CD8-positive, alpha-beta memory T cell (primary cell): ENCODE measurements around the gene KLHDC3. TPM values are rescaled to one million over a fixed set of nuclear protein-coding genes. Genes with fewer than 3 reads are reported as not detected.

Experiments
- CTCF ChIA-PET: fragments of 350-600 bp; sonication (Branson Sonifier 250); formaldehyde crosslinking; loops from one replicate; lab custom pipeline; 2021; ENCODE audit warnings: antibody characterized with exemption; lab: Charles Lee
- POLR2A ChIA-PET: fragments of 350-600 bp; sonication (Branson Sonifier 250); formaldehyde crosslinking; loops from one replicate; lab custom pipeline; 2021; ENCODE audit warnings: antibody characterized with exemption; lab: Charles Lee
- DNase-seq, 5 donors: peaks; one replicate each; pipeline versions ENCODE4 v3.0.0 to v3.0.0-alpha.2; 2020 to 2022; ENCODE audit warnings: mixed read lengths in 1 of 5
- H3K27ac ChIP-seq: one replicate; pipeline ENCODE4 v1.7.0; 2013; ENCODE audit warnings: low read depth, mild to moderate bottlenecking, low read length, moderate library complexity
- H3K27me3 ChIP-seq: 2 replicates; pipeline ENCODE4 v1.7.0; 2013; ENCODE audit warnings: low read length, mild to moderate bottlenecking; ENCODE audit not compliant: insufficient read depth, poor library complexity, severe bottlenecking
- H3K36me3 ChIP-seq: 2 replicates; pipeline ENCODE4 v1.7.0; 2013; ENCODE audit warnings: mild to moderate bottlenecking, low read length, moderate library complexity; ENCODE audit not compliant: insufficient read depth
- H3K4me1 ChIP-seq: 2 replicates; pipeline ENCODE4 v1.7.0; 2013; ENCODE audit warnings: mild to moderate bottlenecking, low read length, moderate library complexity; ENCODE audit not compliant: insufficient read depth
- H3K4me3 ChIP-seq: 2 replicates; pipeline ENCODE4 v1.7.0; 2013; ENCODE audit warnings: mild to moderate bottlenecking, low read length
- H3K9me3 ChIP-seq: 2 replicates; pipeline ENCODE4 v1.7.0; 2013; ENCODE audit warnings: mild to moderate bottlenecking, low read length
- H3K27ac Mint-ChIP-seq, 8 donors: one replicate each; pipeline ENCODE4 v1.8.0; 2020 to 2021; ENCODE audit warnings: mixed read lengths in 8 of 8, mild to moderate bottlenecking in 6 of 8, inconsistent platforms in 3 of 8, moderate library complexity in 3 of 8
- H3K27me3 Mint-ChIP-seq, 2 donors: one replicate each; pipeline ENCODE4 v1.8.0; 2020 to 2021; ENCODE audit warnings: mixed read lengths in 2 of 2, mild to moderate bottlenecking in 1 of 2, moderate library complexity in 1 of 2
- H3K36me3 Mint-ChIP-seq, 3 donors: one replicate each; pipeline ENCODE4 v1.8.0; 2020 to 2021; ENCODE audit warnings: mixed read lengths in 3 of 3, inconsistent platforms in 1 of 3, mild to moderate bottlenecking in 1 of 3
- H3K4me1 Mint-ChIP-seq, 3 donors: one replicate each; pipeline ENCODE4 v1.8.0; 2020 to 2021; ENCODE audit warnings: mixed read lengths in 3 of 3, inconsistent platforms in 1 of 3, mild to moderate bottlenecking in 1 of 3
- H3K4me3 Mint-ChIP-seq, 7 donors: one replicate each; pipeline ENCODE4 v1.8.0; 2020 to 2021; ENCODE audit warnings: mixed read lengths in 7 of 7, mild to moderate bottlenecking in 6 of 7, moderate library complexity in 4 of 7, inconsistent platforms in 2 of 7
- H3K9me3 Mint-ChIP-seq, 5 donors: one replicate each; pipeline ENCODE4 v1.8.0; 2020 to 2022; ENCODE audit warnings: mixed read lengths in 5 of 5, mild to moderate bottlenecking in 3 of 5, moderate library complexity in 2 of 5, inconsistent platforms in 1 of 5
- polyA plus RNA-seq: library from polyadenylated mRNA; unstranded; fragments of 300-500 nt; fragmentation: Illumina TruSeq; gene quantifications from one replicate; pipeline ENCODE4 v1.2.3, GENCODE V29; 2021
- total RNA-seq, 2 experiments: library from RNA; stranded (reverse); gene quantifications; one replicate each; pipeline ENCODE4 v1.2.3, GENCODE V29; 2021

Gene KLHDC3
- total and polyA plus RNA-seq, 3 experiments from 2014 or later = 73.5 to 90.7 (median 74.1) TPM

GRCh38 chr6:42979523-42980177 lies 34.4 kb upstream of the KLHDC3 start:
- no peaks in the 10 kb centered on the region for H3K36me3 ChIP-seq
- DNase-seq = peak in 1 of 5 donors; percentile 18
- Mint-ChIP-seq H3K4me3 (peak overlapping the region; percentile 85 to 96 (median 94)), H3K36me3 (peaks cover 0 to 20% (median 2%) of the 10 kb centered on the region in 3 donors), H3K27ac (peak overlapping the region; percentile 94 to 99 (median 97)), H3K4me1 (peaks cover 39 to 62% (median 52%) of the 10 kb centered on the region in 3 donors), H3K27me3 (no peaks in the 10 kb centered on the region), H3K9me3 (no peaks in the 10 kb centered on the region)
- peak overlapping the region; percentile 79 for H3K27ac ChIP-seq
- no peaks in the 10 kb centered on the region for H3K9me3 ChIP-seq
- ChIA-PET CTCF (interaction anchor here (1.0 to 2.3 kb wide), 7 partner anchors 8 to 447 kb away, joined by 3 to 16 read pairs (median 4); partner anchors contain the start of genes ABCC10 and CNPY3), POLR2A (interaction anchor here (0.8 to 2.5 kb wide), 14 partner anchors 12 to 1245 kb away, joined by 3 to 50 read pairs (median 5); partner anchors contain the start of genes CNPY3, KLC4, KLHDC3 and MEA1)
- H3K4me1 ChIP-seq = peaks cover 47% of the 10 kb centered on the region
- no peaks in the 10 kb centered on the region for H3K27me3 ChIP-seq
- peak overlapping the region; percentile 80 for H3K4me3 ChIP-seq

- Mint-ChIP-seq H3K9me3 (no peaks in the 10 kb centered on the region), H3K4me3 (peak overlapping the region in 5 of 7 donors; percentile 8 to 65 (median 59)), H3K27me3 (no peaks in the 10 kb centered on the region), H3K36me3 (peaks cover 0 to 19% (median 1%) of the 10 kb centered on the region in 3 donors), H3K4me1 (peaks cover 52 to 64% (median 58%) of the 10 kb centered on the region in 3 donors), H3K27ac (peak overlapping the region; percentile 24 to 93 (median 76))
- Histone ChIP-seq H3K36me3 (no peaks in the 10 kb centered on the region), H3K27me3 (no peaks in the 10 kb centered on the region), H3K4me3 (no peak overlapping the region), H3K4me1 (peaks cover 54% of the 10 kb centered on the region), H3K9me3 (no peaks in the 10 kb centered on the region), H3K27ac (no peak overlapping the region)
- CTCF ChIA-PET = no interaction called here
- DNase-seq = no peak
- POLR2A ChIA-PET = interaction anchor here (0.7 kb wide), 1 partner anchor 32 kb away, joined by 3 read pairs; the partner anchor contains the start of gene KLHDC3
Measured at GRCh38 chr6:42981836-42982235, 32.2 kb upstream of the KLHDC3 start.

- peak within 1 kb of the TSS; percentile 88 for H3K4me3 ChIP-seq
- peak within 1 kb of the TSS; percentile 90 to 98 (median 96) for H3K27ac Mint-ChIP-seq
- no peaks in the 10 kb centered on the region for H3K9me3 Mint-ChIP-seq
- peak within 1 kb of the TSS; percentile 87 for H3K27ac ChIP-seq
- H3K36me3 ChIP-seq = peaks cover 5% of the 10 kb centered on the region
- ChIA-PET CTCF (interaction anchor here (1.0 to 1.9 kb wide), 7 partner anchors 25 to 270 kb away, joined by 3 to 17 read pairs (median 7); partner anchors contain the start of genes CNPY3, KLHDC3 and MEA1), POLR2A (interaction anchor here (0.5 to 2.1 kb wide), 12 partner anchors 9 to 1894 kb away, joined by 3 to 45 read pairs (median 4); partner anchors contain the start of genes CNPY3, GNMT, KLC4 and KLHDC3)
- no peaks in the 10 kb centered on the region for H3K27me3 ChIP-seq
- peak; percentile 93 to 98 (median 97) for DNase-seq
- H3K27me3 Mint-ChIP-seq = peaks cover 0 to 2% of the 10 kb centered on the region in 2 donors
- H3K4me1 ChIP-seq = peaks cover 53% of the 10 kb centered on the region
- no peaks in the 10 kb centered on the region for H3K9me3 ChIP-seq
- peaks cover 0 to 26% (median 0%) of the 10 kb centered on the region in 3 donors for H3K36me3 Mint-ChIP-seq
- peaks cover 59 to 73% (median 60%) of the 10 kb centered on the region in 3 donors for H3K4me1 Mint-ChIP-seq
- peak within 1 kb of the TSS; percentile 82 to 96 (median 93) for H3K4me3 Mint-ChIP-seq
Measured at GRCh38 chr6:42984001-42984923, 29.8 kb upstream of the KLHDC3 start, which contains the start of gene PPP2R5D. TSS of gene PPP2R5D (plus strand) at chr6:42984570. CDS start at chr6:42984678, 108 bp downstream.

DNA sequence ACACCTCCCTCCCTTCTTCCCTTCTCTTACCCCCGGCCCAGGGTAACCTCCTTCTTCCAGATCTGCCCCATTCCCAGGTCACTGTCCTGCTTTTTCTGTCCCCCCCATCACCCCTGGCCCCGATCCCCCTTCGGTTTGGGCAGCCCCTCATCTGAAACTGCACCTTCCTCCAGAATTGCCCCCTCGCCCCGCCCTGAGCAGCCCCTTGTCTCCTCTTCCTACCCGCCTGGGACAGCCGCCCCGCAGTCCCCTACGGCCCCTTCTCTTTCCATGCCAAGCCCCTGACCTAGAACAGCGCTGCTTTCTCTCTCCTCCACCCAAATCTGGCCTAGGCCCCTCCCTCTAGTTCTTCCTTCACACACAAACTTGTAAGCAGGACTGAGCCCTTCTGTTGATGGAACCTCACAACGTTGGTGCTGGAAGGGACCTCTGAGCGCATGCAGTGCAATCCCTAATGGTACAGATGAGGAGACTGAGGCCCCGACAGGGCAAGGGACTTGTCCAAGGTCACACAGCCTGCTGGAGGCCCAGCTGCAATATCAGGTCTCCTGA lies 29.0 kb upstream of the KLHDC3 start:
- peaks cover 8% of the 10 kb centered on the region for H3K36me3 ChIP-seq
- peaks cover 45% of the 10 kb centered on the region for H3K4me1 ChIP-seq
- Mint-ChIP-seq H3K4me1 (peaks cover 52 to 73% (median 55%) of the 10 kb centered on the region in 3 donors), H3K4me3 (peak overlapping the region; percentile 82 to 96 (median 93)), H3K36me3 (peaks cover 0 to 32% (median 0%) of the 10 kb centered on the region in 3 donors), H3K27me3 (peaks cover 0 to 2% of the 10 kb centered on the region in 2 donors), H3K9me3 (no peaks in the 10 kb centered on the region), H3K27ac (peak overlapping the region; percentile 20 to 95 (median 86))
- H3K4me3 ChIP-seq = peak overlapping the region; percentile 61
- CTCF ChIA-PET = interaction anchor here (1.4 to 1.9 kb wide), 4 partner anchors 24 to 271 kb away, joined by 3 to 17 read pairs (median 8); partner anchors contain the start of gene CNPY3
- H3K9me3 ChIP-seq = no peaks in the 10 kb centered on the region
- DNase-seq = peak in 1 of 5 donors; percentile 14
- POLR2A ChIA-PET = interaction anchor here (1.3 to 2.1 kb wide), 6 partner anchors 14 to 239 kb away, joined by 3 to 45 read pairs (median 8); partner anchors contain the start of genes CNPY3, KLC4, KLHDC3 and MEA1
- peak overlapping the region; percentile 79 for H3K27ac ChIP-seq
- H3K27me3 ChIP-seq = no peaks in the 10 kb centered on the region

- ChIA-PET CTCF (interaction anchor here (0.7 to 1.1 kb wide), 2 partner anchors 9 to 22 kb away, joined by 3 to 4 read pairs; partner anchors contain the start of gene PEX6), POLR2A (interaction anchor here (0.7 kb wide), 1 partner anchor 15 kb away, joined by 3 read pairs; no protein-coding TSS in a partner anchor)
- H3K27me3 Mint-ChIP-seq = peaks cover 0 to 2% of the 10 kb centered on the region in 2 donors
- Histone ChIP-seq H3K36me3 (peaks cover 15% of the 10 kb centered on the region), H3K4me1 (peaks cover 38% of the 10 kb centered on the region), H3K4me3 (no peak overlapping the region), H3K27me3 (no peaks in the 10 kb centered on the region), H3K27ac (no peak overlapping the region), H3K9me3 (no peaks in the 10 kb centered on the region)
- peak overlapping the region in 4 of 7 donors; percentile 15 to 96 (median 45) for H3K4me3 Mint-ChIP-seq
- no peaks in the 10 kb centered on the region for H3K9me3 Mint-ChIP-seq
- peaks cover 49 to 72% (median 52%) of the 10 kb centered on the region in 3 donors for H3K4me1 Mint-ChIP-seq
- no peak for DNase-seq
- H3K27ac Mint-ChIP-seq = peak overlapping the region in 5 of 8 donors; percentile 19 to 79 (median 43)
- H3K36me3 Mint-ChIP-seq = peaks cover 0 to 49% (median 0%) of the 10 kb centered on the region in 3 donors
Measured at GRCh38 chr6:42987533-42988451, 26.3 kb upstream of the KLHDC3 start.

DNA sequence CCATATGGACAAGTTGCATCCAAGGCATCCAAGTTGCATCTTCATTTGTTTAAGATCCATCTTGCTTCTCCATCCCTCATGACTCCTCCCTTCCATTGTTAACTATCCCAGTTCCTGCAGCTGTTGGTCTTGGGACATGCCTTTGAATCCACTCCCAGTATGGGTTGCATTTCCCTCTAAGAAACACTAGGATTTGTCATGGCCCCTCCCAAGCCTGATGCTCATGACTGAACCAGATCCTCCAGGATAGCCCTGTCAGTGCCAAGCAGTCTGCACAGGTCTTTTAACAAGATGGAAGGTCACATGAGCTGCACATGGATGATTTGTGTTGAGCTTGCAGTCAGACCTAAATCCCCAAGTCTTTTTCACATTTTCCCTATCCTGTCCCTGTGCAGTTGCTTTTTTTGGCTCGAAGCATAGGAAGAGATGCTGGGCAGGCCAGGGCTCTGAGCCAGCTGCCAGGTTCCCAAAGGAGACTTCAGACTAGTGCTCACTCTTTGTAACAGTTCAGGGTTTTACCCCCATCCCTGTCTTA lies 25.5 kb upstream of the KLHDC3 start:
- peak overlapping the region in 5 of 8 donors; percentile 12 to 96 (median 63) for H3K27ac Mint-ChIP-seq
- no peak overlapping the region for H3K4me3 ChIP-seq
- POLR2A ChIA-PET = interaction anchor here (0.7 kb wide), 1 partner anchor 15 kb away, joined by 3 read pairs; no protein-coding TSS in a partner anchor

More for the DNA sequence above, 25.5 kb upstream of the KLHDC3 start:
- CTCF ChIA-PET = interaction anchor here (1.1 kb wide), 1 partner anchor 22 kb away, joined by 3 read pairs; no protein-coding TSS in a partner anchor
- no peaks in the 10 kb centered on the region for H3K9me3 ChIP-seq
- peaks cover 51 to 74% (median 55%) of the 10 kb centered on the region in 3 donors for H3K4me1 Mint-ChIP-seq
- peaks cover 36% of the 10 kb centered on the region for H3K4me1 ChIP-seq
- H3K4me3 Mint-ChIP-seq = peak overlapping the region in 2 of 7 donors; percentile 13 to 34
- no peaks in the 10 kb centered on the region for H3K9me3 Mint-ChIP-seq
- no peak for DNase-seq
- H3K36me3 Mint-ChIP-seq = peaks cover 0 to 51% (median 2%) of the 10 kb centered on the region in 3 donors
- H3K27me3 Mint-ChIP-seq = peaks cover 0 to 2% of the 10 kb centered on the region in 2 donors
- H3K36me3 ChIP-seq = peaks cover 15% of the 10 kb centered on the region
- H3K27ac ChIP-seq = no peak overlapping the region
- no peaks in the 10 kb centered on the region for H3K27me3 ChIP-seq
